ENCODE data around the gene FNDC5.

FNDC5 gene

DNA sequence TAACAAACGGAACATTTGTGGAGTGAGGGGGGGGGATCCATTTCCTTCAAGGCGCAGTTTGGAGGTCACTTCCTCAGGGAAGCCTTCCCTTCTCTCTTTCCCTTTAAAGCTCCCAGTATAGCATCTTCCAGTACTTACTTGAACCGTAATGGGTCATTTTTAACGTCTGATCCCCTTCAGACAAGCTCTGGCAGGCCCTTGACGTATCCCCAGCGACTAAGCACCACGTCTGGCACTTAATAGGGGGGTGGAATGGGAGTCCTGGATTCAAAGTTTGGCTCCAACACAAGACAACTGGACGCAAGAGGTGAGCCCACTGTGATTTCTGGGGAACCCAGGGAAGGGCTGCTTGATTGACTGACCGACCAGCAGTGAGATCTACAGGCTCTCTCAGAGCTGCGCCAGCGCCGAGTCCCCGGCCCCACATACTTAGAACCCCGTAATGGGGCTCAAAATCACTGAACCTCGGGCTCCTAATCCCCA lies 54.0 kb downstream of the FNDC5 start:
- no peak for DNase-seq (ENCODE audit: low read depth in 2 of 2)

- DNase-seq (ENCODE audit: low read depth in 2 of 2), result no peak
Observed at GRCh38 chr1:32813941-32814739, 56.6 kb downstream of the FNDC5 start.
